ENCODE data around the gene KATNA1. TPM values are rescaled to one million over a fixed set of nuclear protein-coding genes. Genes with fewer than 3 reads are reported as not detected.

KATNA1 gene
- total RNA-seq, 1 experiment from 2014 or later: 20.6 TPM

- TF ChIP-seq CTCF (IDR thresholded peaks at IDR 0.05 in 2 of 3, conservative IDR thresholded peaks at IDR 0.05 in 1 of 3; ENCODE audit: borderline replicate concordance in 1 of 3, insufficient read depth in 1 of 3, low read depth in 2 of 3, low read length in 2 of 3): no peak
- TF ChIP-seq EGR1 (IDR thresholded peaks at IDR 0.05; ENCODE audit: low read depth): peak; percentile 56; the same call in 1 of the 2 replicates
- TF ChIP-seq EZH2 (IDR thresholded peaks at IDR 0.05): no peak
Measured at GRCh38 chr6:149648148-149649145, at the start of gene KATNA1 (continued).

- Histone ChIP-seq H4K20me1 (ENCODE audit: insufficient read depth) (peaks cover 10% of the 10 kb centered on the region; the same call in 1 of the 2 replicates), H3K4me3 (replicated peaks in 1 of 2; ENCODE audit: low read depth in 1 of 2, low read length in 2 of 2) (no peak overlapping the region), H3K9me3 (ENCODE audit: control insufficient read depth in 1 of 2, insufficient read depth in 1 of 2, low read depth in 1 of 2, low read length in 2 of 2) (no peaks in the 10 kb centered on the region), H3K9ac (ENCODE audit: low read length) (no peak overlapping the region), H3K79me2 (ENCODE audit: insufficient read depth, low read length) (peaks cover 96% of the 10 kb centered on the region), H3K4me1 (ENCODE audit: control insufficient read depth in 1 of 2, insufficient read depth in 2 of 2, low read length in 2 of 2) (no peaks in the 10 kb centered on the region), H2AFZ (ENCODE audit: low read depth, low read length, poor library complexity, severe bottlenecking) (no peak overlapping the region), H3K4me2 (ENCODE audit: low read length) (no peak overlapping the region), H3K27ac (ENCODE audit: low read depth, low read length) (no peak overlapping the region), H3K9me2 (ENCODE audit: insufficient read depth) (no peaks in the 10 kb centered on the region), H3K36me3 (ENCODE audit: control insufficient read depth in 1 of 2, insufficient read depth in 2 of 2, low read length in 2 of 2) (peaks cover 9 to 11% of the 10 kb centered on the region in 2 experiments; a peak in 2 of 4 replicates), H3K27me3 (ENCODE audit: insufficient read depth, low read length) (no peaks in the 10 kb centered on the region)
- RAD21 ChIA-PET (ENCODE audit: low non-redundant PET in 1 of 2, low total read pairs in 2 of 2, uncharacterized antibody in 2 of 2, unreplicated experiment in 2 of 2): no interaction called here
- POLR2A ChIA-PET: no interaction called here
- intact Hi-C loops (cut with micrococcal nuclease): no loop called here
- DNase-seq (ENCODE audit: low read depth, low spot score) (no peak), ATAC-seq (no peak)
- no peak for TF ChIP-seq EZH2phosphoT487 (IDR thresholded peaks at IDR 0.05; ENCODE audit: borderline replicate concordance)
- no peak for TF ChIP-seq POLR2AphosphoS5 (IDR thresholded peaks at IDR 0.05; ENCODE audit: low read depth, low read length)
- no peak for TF ChIP-seq TCF7L2 (IDR thresholded peaks at IDR 0.05; ENCODE audit: borderline replicate concordance, extremely low read depth, insufficient read depth, insufficient read length)
- no peak for TF ChIP-seq POLR2A (IDR thresholded peaks at IDR 0.05; ENCODE audit: borderline replicate concordance, extremely low read depth, insufficient read depth, insufficient read length)
- no peak for TF ChIP-seq ELF1 (IDR thresholded peaks at IDR 0.05; ENCODE audit: borderline replicate concordance, low read depth)
- TF ChIP-seq YY1 (IDR thresholded peaks at IDR 0.05; ENCODE audit: extremely low read depth, insufficient replicate concordance, low read depth, low read length): no peak
- TF ChIP-seq SIN3A (IDR thresholded peaks at IDR 0.05; ENCODE audit: low read depth): no peak
- no peak for TF ChIP-seq ZBTB33 (IDR thresholded peaks at IDR 0.05; ENCODE audit: extremely low read depth, insufficient replicate concordance, low read length)
- no peak for TF ChIP-seq FOSL1 (IDR thresholded peaks at IDR 0.05; ENCODE audit: low read depth)
- BruUV-seq (replicated peaks): no TSS peak
- CTCF ChIA-PET: no interaction called here
Measured at GRCh38 chr6:149698175-149698574, 49.7 kb upstream of the KATNA1 start.
